AG09319 (cell line): ENCODE results near the gene MRPS21.

Experiments
- DNase-seq: peaks from one replicate; pipeline ENCODE4 v3.0.0-alpha.2; 2010; ENCODE audit warnings: low read depth; ENCODE audit errors: extremely low read depth
- CTCF ChIP-seq: IDR thresholded peaks from 2 replicates; pipeline ENCODE4 v1.5.1; 2011; ENCODE audit warnings: low read depth, mild to moderate bottlenecking, inconsistent platforms, low read length, moderate library complexity

The MRPS21 gene

GRCh38 chr1:150293433-150294253, at the start of gene MRPS21:
Gene MRPS21, plus strand, starts transcription at chr1:150293861. Its CDS starts 506 bp downstream, at chr1:150294367.
- peak; percentile 74 for DNase-seq
- no peak for TF ChIP-seq CTCF

GRCh38 chr1:150249936-150250335, 43.7 kb upstream of the MRPS21 start:
- no peak for TF ChIP-seq CTCF
- DNase-seq: no peak

DNA sequence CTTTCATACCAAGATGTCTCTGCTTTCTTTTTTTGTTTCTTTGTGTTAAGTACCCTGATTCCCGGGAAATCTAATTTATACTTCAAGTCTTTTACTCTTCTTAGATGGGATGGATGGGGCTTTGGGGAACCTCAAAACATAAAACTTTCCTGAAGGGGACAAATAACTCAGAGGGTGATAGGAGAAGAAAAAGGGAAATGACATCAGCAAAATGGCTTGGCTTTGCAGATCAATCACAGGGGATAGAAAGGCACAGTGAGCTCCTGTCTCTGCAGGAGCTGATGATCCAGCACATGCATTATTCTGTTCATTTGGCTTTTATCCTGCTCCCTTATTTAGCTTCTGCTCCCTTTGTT, 37.5 kb upstream of the MRPS21 start:
- no peak for DNase-seq
- TF ChIP-seq CTCF: no peak

GRCh38 chr1:150256554-150257341, 36.9 kb upstream of the MRPS21 start:
- DNase-seq: no peak
- no peak for TF ChIP-seq CTCF

- DNase-seq: no peak
- TF ChIP-seq CTCF: no peak
Measured at GRCh38 chr1:150257624-150258585, 35.8 kb upstream of the MRPS21 start, which contains the start of gene CA14. Gene CA14, plus strand, starts transcription at chr1:150257774. Its CDS starts 355 bp downstream, at chr1:150258129.

GRCh38 chr1:150259217-150259616, 34.4 kb upstream of the MRPS21 start:
- DNase-seq: no peak
- TF ChIP-seq CTCF: no peak
